GM23338 (cell line): ENCODE results near the gene TENM3. TPM values are rescaled to one million over a fixed set of nuclear protein-coding genes. Genes with fewer than 3 reads are reported as not detected.

Experiments used
- ATAC-seq: fragments of 200-7000 bp; cut with Tn5 transposase; 3 replicates; pipeline ENCODE4 v1.9.1; 2020
- DNase-seq: peaks from one replicate; pipeline ENCODE4 v3.0.0-alpha.2; 2015; ENCODE audit warnings: low spot score
- H2AFZ ChIP-seq: fragments of 200-600 bp; sonication (generic); 2 replicates; pipeline ENCODE4 v1.8.0; 2016; ENCODE audit warnings: antibody characterized with exemption, mild to moderate bottlenecking, moderate library complexity
- H3F3A ChIP-seq: fragments of 200-600 bp; sonication (generic); replicated peaks from 2 replicates; pipeline ENCODE4 v1.8.0; 2017; ENCODE audit warnings: antibody characterized with exemption, mixed run types, low read depth
- H3K27ac ChIP-seq: fragments of 200-600 bp; sonication (generic); 2 replicates; pipeline ENCODE4 v1.6.1; 2016; ENCODE audit warnings: low read depth
- H3K27me3 ChIP-seq: fragments of 200-600 bp; sonication (generic); 2 replicates; pipeline ENCODE4 v1.8.0; 2016; ENCODE audit warnings: mild to moderate bottlenecking, mixed run types, moderate library complexity; ENCODE audit not compliant: insufficient read depth
- H3K36me3 ChIP-seq: fragments of 200-600 bp; sonication (generic); 2 replicates; pipeline ENCODE4 v1.8.0; 2016; ENCODE audit warnings: mild to moderate bottlenecking; ENCODE audit not compliant: insufficient read depth
- H3K4me1 ChIP-seq: fragments of 200-600 bp; sonication (generic); 2 replicates; pipeline ENCODE4 v1.8.0; 2016; ENCODE audit warnings: mild to moderate bottlenecking, moderate library complexity; ENCODE audit not compliant: insufficient read depth
- H3K4me2 ChIP-seq: fragments of 200-600 bp; sonication (generic); 2 replicates; pipeline ENCODE4 v1.7.1; 2017; ENCODE audit warnings: mixed run types
- H3K4me3 ChIP-seq: fragments of 200-600 bp; sonication (generic); 2 replicates; pipeline ENCODE4 v1.6.1; 2016; ENCODE audit warnings: mixed run types
- H3K79me2 ChIP-seq: fragments of 200-600 bp; sonication (generic); replicated peaks from 2 replicates; pipeline ENCODE4 v1.8.0; 2017; ENCODE audit warnings: mild to moderate bottlenecking; ENCODE audit not compliant: insufficient read depth
- H3K9me2 ChIP-seq: fragments of 200-600 bp; sonication (generic); 2 replicates; pipeline ENCODE4 v1.8.0; 2017; ENCODE audit not compliant: insufficient read depth
- H4K20me1 ChIP-seq: fragments of 200-600 bp; sonication (generic); replicated peaks from 2 replicates; pipeline ENCODE4 v1.8.0; 2017; ENCODE audit warnings: mild to moderate bottlenecking; ENCODE audit not compliant: insufficient read depth
- H3K27ac Mint-ChIP-seq: 2 replicates; pipeline ENCODE4 v1.8.0; 2020; ENCODE audit warnings: inconsistent platforms, mild to moderate bottlenecking, moderate library complexity, mixed read lengths
- H3K27me3 Mint-ChIP-seq: 3 replicates; pipeline ENCODE4 v1.8.0; 2022; ENCODE audit warnings: low read depth, mild to moderate bottlenecking, moderate library complexity, mixed read lengths, inconsistent platforms; ENCODE audit not compliant: insufficient read depth, poor library complexity
- H3K36me3 Mint-ChIP-seq: 3 replicates; pipeline ENCODE4 v1.8.0; 2021; ENCODE audit warnings: low read depth, mild to moderate bottlenecking, inconsistent platforms, moderate library complexity, mixed read lengths
- H3K4me1 Mint-ChIP-seq: 3 replicates; pipeline ENCODE4 v1.8.0; 2020; ENCODE audit warnings: mild to moderate bottlenecking, inconsistent platforms, mixed read lengths
- H3K4me3 Mint-ChIP-seq: 3 replicates; pipeline ENCODE4 v1.8.0; 2021; ENCODE audit warnings: moderate library complexity, mild to moderate bottlenecking, inconsistent platforms, mixed read lengths
- H3K9me3 Mint-ChIP-seq: 3 replicates; pipeline ENCODE4 v1.8.0; 2020; ENCODE audit warnings: moderate library complexity, mild to moderate bottlenecking, inconsistent platforms, mixed read lengths
- CREB1 ChIP-seq: fragments of 250-450 bp; sonication (Bioruptor Pico); IDR thresholded peaks from 2 replicates; pipeline ENCODE4 v1.5.0; 2020; ENCODE audit warnings: low read depth, mild to moderate bottlenecking, moderate library complexity
- EZH2 ChIP-seq: fragments of 200-600 bp; sonication (generic); IDR thresholded peaks from one replicate; pipeline ENCODE4 v1.8.0; 2017; ENCODE audit warnings: antibody characterized with exemption, mild to moderate bottlenecking, low read depth; ENCODE audit not compliant: unreplicated experiment
- EZH2phosphoT487 ChIP-seq: fragments of 200-600 bp; sonication (generic); IDR thresholded peaks from one replicate; pipeline ENCODE4 v1.8.1; 2018; ENCODE audit warnings: antibody characterized with exemption; ENCODE audit not compliant: unreplicated experiment
- JUNB ChIP-seq: IDR thresholded peaks from one replicate; pipeline ENCODE4 v1.6.1; 2016; ENCODE audit warnings: antibody characterized with exemption; ENCODE audit not compliant: unreplicated experiment
- NANOG ChIP-seq: IDR thresholded peaks from 2 replicates; pipeline ENCODE4 v1.6.1; 2016; ENCODE audit warnings: antibody characterized with exemption, borderline replicate concordance
- POLR2AphosphoS5 ChIP-seq: IDR thresholded peaks from 2 replicates; pipeline ENCODE4 v1.6.1; 2016; ENCODE audit warnings: antibody characterized with exemption, low read depth
- STAT1 ChIP-seq: IDR thresholded peaks from one replicate; pipeline ENCODE4 v1.6.1; 2016; ENCODE audit warnings: antibody characterized with exemption; ENCODE audit not compliant: unreplicated experiment
- ZNF114 ChIP-seq: fragments of 250-450 bp; sonication (Bioruptor Pico); IDR thresholded peaks from 2 replicates; pipeline ENCODE4 v1.5.0; 2020; ENCODE audit warnings: mild to moderate bottlenecking, moderate library complexity
- ZNF331 ChIP-seq: fragments of 250-450 bp; sonication (Bioruptor Pico); IDR thresholded peaks from 2 replicates; pipeline ENCODE4 v1.5.0; 2020; ENCODE audit warnings: low read depth, mild to moderate bottlenecking, moderate library complexity
- polyA plus RNA-seq: library from polyadenylated mRNA; unstranded; fragments of >200 nt; fragmentation: Nextera tagmentation; extraction: Ambion mirVana; gene quantifications from 2 replicates; pipeline ENCODE4 v1.2.1, GENCODE V29; 2016
- total RNA-seq: library from RNA; depleted of rRNA; stranded (reverse); fragments of >200 nt; shearing (Covaris generic); gene quantifications from 2 replicates; pipeline ENCODE4 v1.2.3, GENCODE V29; 2014
- TF ChIP-seq, protein P1 (sequence below), 2 experiments: fragments of 200-600 bp in 1 of 2; sonication (generic) in 1 of 2; conservative IDR thresholded peaks; 2 replicates each; pipeline versions ENCODE4 v1.5.1 to v1.6.1; 2016 to 2017; ENCODE audit warnings: antibody characterized with exemption in 2 of 2, low read depth in 2 of 2, mild to moderate bottlenecking in 2 of 2, moderate library complexity in 1 of 2

The TENM3 gene
- total and polyA plus RNA-seq, 2 experiments from 2014 or later = 22.2 to 128 TPM

DNA sequence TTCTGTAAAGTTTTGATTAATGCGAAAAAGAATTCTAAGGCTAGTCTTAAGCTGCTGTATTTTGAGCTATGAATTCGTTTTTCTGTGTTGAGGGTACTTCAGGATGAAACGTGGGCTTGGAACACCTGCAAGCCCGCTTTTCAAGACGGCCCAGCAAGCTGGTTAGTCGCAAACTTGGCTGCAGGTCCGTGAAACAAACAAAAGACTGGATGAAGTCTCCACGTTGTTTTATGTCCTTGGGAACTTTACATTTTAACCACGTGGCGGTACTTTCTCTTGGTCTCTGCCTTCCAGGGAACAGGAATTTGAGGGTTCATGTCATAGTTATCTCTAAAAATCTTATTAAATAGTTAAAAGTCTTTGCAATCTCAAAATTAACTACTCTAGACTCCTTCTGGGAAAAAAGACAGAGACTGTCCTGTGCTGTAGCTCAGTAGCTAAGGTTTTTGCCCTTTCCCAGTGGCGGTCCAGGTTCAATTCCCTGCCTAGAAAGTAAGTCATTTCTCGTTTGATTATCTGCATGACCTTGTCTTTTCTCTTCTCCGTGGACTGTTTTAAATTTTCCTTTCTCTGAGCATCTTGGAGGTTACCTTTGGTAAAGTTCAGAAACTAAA lies 21.0 kb downstream of the TENM3 start:
- H3K4me3 ChIP-seq = no peak overlapping the region
- H3K4me1 ChIP-seq = no peaks in the 10 kb centered on the region
- Mint-ChIP-seq H3K36me3 (peaks cover 40% of the 10 kb centered on the region), H3K9me3 (peaks cover 15% of the 10 kb centered on the region; the same call in 2 of the 3 replicates), H3K4me1 (peaks cover 12% of the 10 kb centered on the region), H3K27ac (no peak overlapping the region), H3K4me3 (no peak overlapping the region), H3K27me3 (peaks cover 2% of the 10 kb centered on the region)
- no peak overlapping the region for H3K27ac ChIP-seq
- H2AFZ ChIP-seq = no peak overlapping the region
- H3K27me3 ChIP-seq = no peaks in the 10 kb centered on the region
- H4K20me1 ChIP-seq = no peaks in the 10 kb centered on the region
- no peaks in the 10 kb centered on the region for H3F3A ChIP-seq
- H3K79me2 ChIP-seq = no peaks in the 10 kb centered on the region
- ATAC-seq (no peak), DNase-seq (no peak)
- no peaks in the 10 kb centered on the region for H3K9me2 ChIP-seq
- no peak overlapping the region for H3K4me2 ChIP-seq
- no peak for TF ChIP-seq JUNB
- TF ChIP-seq ZNF331 (CRISPR knock-in tag) = no peak
- TF ChIP-seq, protein P1, sequence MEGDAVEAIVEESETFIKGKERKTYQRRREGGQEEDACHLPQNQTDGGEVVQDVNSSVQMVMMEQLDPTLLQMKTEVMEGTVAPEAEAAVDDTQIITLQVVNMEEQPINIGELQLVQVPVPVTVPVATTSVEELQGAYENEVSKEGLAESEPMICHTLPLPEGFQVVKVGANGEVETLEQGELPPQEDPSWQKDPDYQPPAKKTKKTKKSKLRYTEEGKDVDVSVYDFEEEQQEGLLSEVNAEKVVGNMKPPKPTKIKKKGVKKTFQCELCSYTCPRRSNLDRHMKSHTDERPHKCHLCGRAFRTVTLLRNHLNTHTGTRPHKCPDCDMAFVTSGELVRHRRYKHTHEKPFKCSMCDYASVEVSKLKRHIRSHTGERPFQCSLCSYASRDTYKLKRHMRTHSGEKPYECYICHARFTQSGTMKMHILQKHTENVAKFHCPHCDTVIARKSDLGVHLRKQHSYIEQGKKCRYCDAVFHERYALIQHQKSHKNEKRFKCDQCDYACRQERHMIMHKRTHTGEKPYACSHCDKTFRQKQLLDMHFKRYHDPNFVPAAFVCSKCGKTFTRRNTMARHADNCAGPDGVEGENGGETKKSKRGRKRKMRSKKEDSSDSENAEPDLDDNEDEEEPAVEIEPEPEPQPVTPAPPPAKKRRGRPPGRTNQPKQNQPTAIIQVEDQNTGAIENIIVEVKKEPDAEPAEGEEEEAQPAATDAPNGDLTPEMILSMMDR (conservative IDR thresholded peaks at IDR 0.05; ENCODE audit: low read depth in 2 of 2) = no peak
- no peak for TF ChIP-seq CREB1 (CRISPR knock-in tag)
- no peak for TF ChIP-seq ZNF114 (CRISPR knock-in tag)
- TF ChIP-seq EZH2 = no peak
- TF ChIP-seq POLR2AphosphoS5 = no peak
- no peak for TF ChIP-seq STAT1
- no peak for TF ChIP-seq NANOG
- no peak for TF ChIP-seq EZH2phosphoT487
- no peaks in the 10 kb centered on the region for H3K36me3 ChIP-seq

DNA sequence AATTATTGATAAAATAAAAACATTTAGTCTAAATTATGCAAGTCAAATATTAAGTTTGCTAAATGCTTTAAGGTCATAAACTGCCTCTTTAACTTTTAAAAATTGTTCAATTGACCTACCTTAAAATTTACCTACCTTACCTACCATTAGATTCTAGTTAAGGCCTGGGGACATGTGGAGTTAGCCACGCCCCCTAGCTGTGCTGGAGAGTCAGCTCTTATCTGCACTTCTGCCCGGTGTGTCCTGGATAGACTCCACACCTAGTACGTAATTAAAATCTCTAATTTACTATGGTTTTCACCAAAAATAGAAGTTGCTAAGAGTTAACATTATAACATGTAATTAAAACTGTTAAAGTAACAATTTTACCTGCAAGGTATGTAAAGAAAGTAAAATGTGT lies 22.7 kb downstream of the TENM3 start:
- DNase-seq (peak; percentile 54), ATAC-seq (no peak)
- Histone ChIP-seq H3F3A (no peaks in the 10 kb centered on the region), H2AFZ (no peak overlapping the region), H3K4me1 (peaks cover 9% of the 10 kb centered on the region; the same call in 1 of the 2 replicates), H4K20me1 (no peaks in the 10 kb centered on the region), H3K9me2 (no peaks in the 10 kb centered on the region), H3K36me3 (no peaks in the 10 kb centered on the region), H3K4me2 (no peak overlapping the region), H3K27ac (no peak overlapping the region), H3K27me3 (no peaks in the 10 kb centered on the region), H3K4me3 (no peak overlapping the region), H3K79me2 (no peaks in the 10 kb centered on the region)
- Mint-ChIP-seq H3K27ac (no peak overlapping the region), H3K9me3 (peaks cover 14% of the 10 kb centered on the region; the same call in 2 of the 3 replicates), H3K36me3 (peaks cover 40% of the 10 kb centered on the region), H3K27me3 (peaks cover 4% of the 10 kb centered on the region), H3K4me3 (no peak overlapping the region), H3K4me1 (peaks cover 24% of the 10 kb centered on the region)
- no peak for TF ChIP-seq CREB1 (CRISPR knock-in tag)
- TF ChIP-seq, protein P1 (conservative IDR thresholded peaks at IDR 0.05; ENCODE audit: low read depth in 2 of 2) = peak; percentile 55 to 60
